ENCODE results near the gene GCDH. TPM values are rescaled to one million over a fixed set of nuclear protein-coding genes. Genes with fewer than 3 reads are reported as not detected.
"Not testable (repeated sequence)": the region's sequence is repeated elsewhere in the genome, so short reads cannot be mapped to it uniquely, and the experiment has no call there.

The GCDH gene
- total RNA-seq, 1 donor from 2014 or later: 51.6 TPM

DNA sequence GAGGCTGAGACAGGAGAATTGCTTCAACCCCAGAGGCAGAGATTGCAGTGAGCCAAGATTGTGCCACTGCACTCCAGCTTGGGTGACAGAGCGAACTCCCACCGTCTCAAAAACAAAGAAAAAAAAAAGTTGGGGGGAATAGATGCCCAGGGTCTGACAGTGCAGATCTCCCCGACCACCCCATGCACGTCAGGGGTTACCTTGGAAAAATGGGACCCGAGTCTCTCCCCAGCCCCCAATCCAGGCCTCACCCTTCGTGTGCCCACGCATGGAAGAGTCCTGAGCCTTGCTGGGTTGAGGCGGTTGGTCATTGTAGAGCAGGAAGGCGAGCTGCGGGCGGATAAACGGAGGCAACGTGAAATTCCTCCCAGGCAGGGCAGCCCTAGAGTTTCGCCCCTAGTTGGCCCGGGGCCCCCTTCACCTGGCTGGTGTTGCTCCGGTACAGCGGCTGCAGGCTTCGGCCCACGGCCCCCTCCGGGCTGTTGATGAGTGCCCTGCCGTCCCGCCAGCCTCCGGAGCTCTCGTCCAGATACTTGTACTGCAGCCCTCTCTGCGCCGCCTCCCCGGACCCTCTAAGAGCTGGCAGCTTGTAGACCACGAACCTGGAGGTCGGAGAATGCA, 10.3 kb upstream of the GCDH start:
- no peaks in the 10 kb centered on the region for H3K27me3 Mint-ChIP-seq (ENCODE audit: low read depth)
- peaks cover 18% of the 10 kb centered on the region for H3K36me3 Mint-ChIP-seq (ENCODE audit: low read depth)
- no peak for DNase-seq (ENCODE audit: low spot score)
- peak overlapping the region; percentile 78 for H3K27ac Mint-ChIP-seq
- H3K4me3 Mint-ChIP-seq (ENCODE audit: low read depth): peak overlapping the region; percentile 88
- intact Hi-C loops (cut with micrococcal nuclease): no loop called here
- peaks cover 16% of the 10 kb centered on the region for H3K4me1 Mint-ChIP-seq (ENCODE audit: low read depth)
- peaks cover 5% of the 10 kb centered on the region for H3K9me3 Mint-ChIP-seq

DNA sequence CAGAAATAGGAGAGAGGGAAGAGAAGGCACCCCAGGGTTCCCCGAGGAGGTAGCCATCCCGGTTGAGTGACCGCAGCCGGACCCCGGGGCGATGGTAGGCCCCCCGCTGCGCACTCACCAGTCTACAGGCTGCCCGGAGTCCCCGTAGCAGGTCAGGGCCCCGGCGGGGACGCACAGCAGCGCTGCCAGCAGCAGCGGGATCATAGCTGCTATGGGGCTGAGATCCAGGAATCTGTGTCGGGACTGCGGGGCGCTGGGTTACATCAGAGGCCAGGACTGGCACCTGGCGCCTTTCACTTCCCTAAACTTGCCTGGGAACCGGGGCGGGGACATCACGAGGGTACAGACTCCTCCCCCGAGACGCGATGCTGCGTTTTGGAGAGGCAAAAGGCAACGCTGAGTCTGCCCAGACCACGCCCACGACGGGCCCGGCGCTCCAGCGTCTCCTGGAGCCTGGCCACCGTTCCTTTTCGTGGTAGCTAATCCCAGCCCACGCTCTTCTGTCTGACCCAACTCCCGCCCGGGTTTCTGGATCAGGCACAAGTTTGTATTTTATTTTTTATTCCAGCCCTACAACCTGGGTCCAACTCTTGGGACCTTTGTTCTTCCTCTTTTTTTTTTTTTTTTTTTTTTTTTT, 9.7 kb upstream of the GCDH start, which contains the start of gene DNASE2:
Gene DNASE2 (minus strand): TSS at position 278 of the 637 bp plus-strand sequence. CDS start 74 bp downstream, at position 204.
- intact Hi-C loops (cut with micrococcal nuclease): no loop called here

DNA sequence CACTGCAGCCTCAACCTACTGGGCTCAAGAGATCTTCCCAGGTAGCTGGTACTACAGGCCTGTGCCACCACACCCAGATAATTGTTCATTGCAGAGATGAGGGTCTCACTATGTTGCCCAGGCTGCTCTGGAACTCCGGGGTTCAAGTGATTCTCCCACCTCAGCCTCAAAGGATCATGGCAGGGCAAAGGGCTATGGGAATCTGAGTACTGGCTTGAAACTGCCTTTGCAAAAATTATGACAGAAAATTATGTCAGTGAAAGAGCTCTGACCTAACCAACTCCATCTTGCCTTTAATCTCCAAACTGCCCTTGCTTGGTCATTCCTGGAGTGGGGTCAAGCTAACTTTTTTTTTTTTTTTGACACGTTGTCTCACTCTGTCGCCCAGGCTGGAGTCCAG, 8.4 kb upstream of the GCDH start:
- Mint-ChIP-seq H3K9me3 (peaks cover 5% of the 10 kb centered on the region), H3K4me1 (ENCODE audit: low read depth) (peaks cover 16% of the 10 kb centered on the region), H3K4me3 (ENCODE audit: low read depth) (peak overlapping the region; percentile 71), H3K27me3 (ENCODE audit: low read depth) (no peaks in the 10 kb centered on the region), H3K36me3 (ENCODE audit: low read depth) (peaks cover 18% of the 10 kb centered on the region), H3K27ac (peak overlapping the region; percentile 38)
- DNase-seq (ENCODE audit: low spot score): no peak
- intact Hi-C loops (cut with micrococcal nuclease): no loop called here

More for the DNA sequence above, 9.7 kb upstream of the GCDH start, which contains the start of gene DNASE2:
- no peaks in the 10 kb centered on the region for H3K27me3 Mint-ChIP-seq (ENCODE audit: low read depth)
- DNase-seq (ENCODE audit: low spot score): peak; percentile 89
- peak within 1 kb of the TSS; percentile 88 for H3K4me3 Mint-ChIP-seq (ENCODE audit: low read depth)
- H3K36me3 Mint-ChIP-seq (ENCODE audit: low read depth): peaks cover 18% of the 10 kb centered on the region
- peaks cover 5% of the 10 kb centered on the region for H3K9me3 Mint-ChIP-seq
- peak within 1 kb of the TSS; percentile 78 for H3K27ac Mint-ChIP-seq
- peaks cover 16% of the 10 kb centered on the region for H3K4me1 Mint-ChIP-seq (ENCODE audit: low read depth)

DNA sequence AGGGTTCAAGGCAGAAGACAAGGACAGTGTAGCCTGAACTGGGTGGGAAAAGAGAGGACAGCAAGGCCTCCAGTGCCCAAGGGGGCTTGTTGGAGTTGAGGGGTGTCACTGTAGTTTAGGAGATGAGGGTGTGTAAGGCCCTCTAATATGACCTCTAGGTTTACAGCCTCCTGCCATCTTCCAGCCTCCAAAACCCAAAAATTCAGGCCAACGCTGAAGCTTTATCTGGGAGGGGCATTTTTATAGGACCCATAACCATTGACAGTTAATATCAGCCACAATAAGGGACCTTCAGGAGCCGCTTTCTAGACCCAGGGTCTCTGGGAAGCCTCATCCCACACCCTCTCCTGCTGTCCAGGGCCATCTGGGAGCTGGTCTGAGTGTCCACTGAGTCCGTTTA, 6.8 kb upstream of the GCDH start:
- Mint-ChIP-seq H3K9me3 (peaks cover 5% of the 10 kb centered on the region), H3K27me3 (ENCODE audit: low read depth) (no peaks in the 10 kb centered on the region), H3K36me3 (ENCODE audit: low read depth) (peaks cover 7% of the 10 kb centered on the region), H3K27ac (no peak overlapping the region), H3K4me3 (ENCODE audit: low read depth) (peak overlapping the region; percentile 30), H3K4me1 (ENCODE audit: low read depth) (peaks cover 16% of the 10 kb centered on the region)
- DNase-seq (ENCODE audit: low spot score): no peak
- intact Hi-C loops (cut with micrococcal nuclease): no loop called here

GRCh38 chr19:12884627-12884925, 6.4 kb upstream of the GCDH start:
- intact Hi-C loops (cut with micrococcal nuclease): no loop called here
- no peaks in the 10 kb centered on the region for H3K27me3 Mint-ChIP-seq (ENCODE audit: low read depth)
- no peak for DNase-seq (ENCODE audit: low spot score)
- H3K4me1 Mint-ChIP-seq (ENCODE audit: low read depth): peaks cover 16% of the 10 kb centered on the region
- peaks cover 5% of the 10 kb centered on the region for H3K9me3 Mint-ChIP-seq
- peaks cover 7% of the 10 kb centered on the region for H3K36me3 Mint-ChIP-seq (ENCODE audit: low read depth)
- peak overlapping the region; percentile 84 for H3K4me3 Mint-ChIP-seq (ENCODE audit: low read depth)
- H3K27ac Mint-ChIP-seq: no peak overlapping the region

DNA sequence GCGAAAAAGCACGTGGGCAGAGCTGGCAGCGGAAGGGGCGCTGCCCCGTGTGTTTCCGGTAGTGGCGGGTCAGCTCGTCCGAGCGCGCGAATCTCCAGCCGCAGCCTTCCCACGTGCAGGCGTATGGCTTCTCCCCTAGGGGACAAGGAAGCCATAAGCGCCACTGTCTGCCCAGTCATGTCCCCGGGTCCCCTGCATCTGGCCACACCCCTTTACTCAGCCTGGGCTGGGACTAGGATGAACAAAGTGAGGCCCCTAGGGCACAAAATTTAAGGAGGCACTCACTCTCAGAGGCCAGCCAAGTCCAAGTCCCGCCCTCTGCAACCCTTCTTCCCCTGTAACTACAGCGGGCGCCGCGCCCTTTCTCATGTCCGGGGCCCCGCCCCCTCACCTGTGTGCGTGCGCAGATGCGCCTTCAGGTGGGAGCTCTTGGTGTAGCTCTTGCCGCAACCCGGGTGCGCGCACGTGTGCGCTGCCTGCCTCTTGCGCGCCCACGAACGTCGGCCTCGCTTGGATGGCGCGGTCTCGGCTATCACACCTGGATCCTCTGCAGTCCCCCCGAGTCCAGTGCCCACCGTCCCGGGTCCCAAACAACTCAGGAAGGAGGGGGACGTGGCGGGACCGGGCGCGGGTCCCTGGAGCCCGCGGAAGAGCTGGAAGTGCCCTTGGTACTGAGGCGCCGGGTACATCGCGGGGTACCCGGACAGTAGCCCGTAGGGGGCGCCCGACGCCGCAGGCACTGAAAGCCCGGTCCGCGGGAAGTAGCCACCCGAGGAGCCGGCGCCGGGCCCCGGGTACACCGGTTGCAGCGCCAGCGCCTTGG, 5.8 kb upstream of the GCDH start:
- peak overlapping the region; percentile 61 for H3K27ac Mint-ChIP-seq
- H3K27me3 Mint-ChIP-seq (ENCODE audit: low read depth): no peaks in the 10 kb centered on the region
- H3K9me3 Mint-ChIP-seq: peaks cover 5% of the 10 kb centered on the region

DNA sequence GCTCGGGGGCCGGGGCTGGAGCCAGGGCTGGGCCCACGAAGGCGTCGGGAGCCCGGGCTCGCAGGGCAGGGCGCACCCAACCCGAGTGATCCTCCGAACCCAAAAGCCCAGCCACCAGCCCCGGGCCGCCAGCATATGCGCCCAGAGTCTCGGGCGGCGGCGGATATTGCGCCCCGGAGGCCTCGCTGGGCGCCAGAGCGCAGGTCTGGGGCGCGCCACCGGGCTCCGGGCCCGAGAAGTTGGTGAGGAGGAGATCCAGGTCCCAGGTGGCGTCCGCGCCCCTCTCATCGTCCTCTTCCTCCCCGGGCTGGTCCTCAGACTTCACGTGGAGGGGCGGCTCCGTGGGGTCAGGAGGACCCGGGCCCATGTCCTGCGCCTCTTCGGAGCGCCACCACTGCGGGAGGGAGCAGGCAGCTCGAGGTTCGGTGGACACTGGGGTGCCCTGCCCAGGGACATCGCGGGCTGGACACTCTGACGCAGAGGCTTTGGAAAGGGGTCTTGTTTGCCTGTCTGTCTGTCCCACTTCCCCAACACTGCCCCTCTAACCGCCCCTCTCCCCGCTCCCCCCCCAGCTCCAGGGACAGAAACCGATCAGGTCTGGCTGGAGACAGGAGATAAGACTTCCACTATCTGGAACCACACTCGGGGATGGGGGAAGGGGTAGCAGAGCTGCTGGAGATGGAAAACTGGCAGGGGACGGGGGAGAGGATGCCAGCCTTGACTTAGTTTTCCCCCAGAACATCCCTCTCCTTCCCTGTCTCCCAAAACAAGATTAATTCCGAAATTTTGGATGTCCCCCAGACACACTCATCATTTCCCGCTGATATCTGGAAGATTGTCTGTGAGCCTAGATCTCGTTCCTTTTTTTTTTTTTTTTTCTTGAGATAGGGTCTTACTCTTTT, 5.0 kb upstream of the GCDH start:
- Mint-ChIP-seq H3K4me3 (ENCODE audit: low read depth) (peak overlapping the region; percentile 41), H3K36me3 (ENCODE audit: low read depth) (peaks cover 8% of the 10 kb centered on the region), H3K9me3 (peaks cover 5% of the 10 kb centered on the region), H3K27me3 (ENCODE audit: low read depth) (no peaks in the 10 kb centered on the region), H3K4me1 (ENCODE audit: low read depth) (peaks cover 11% of the 10 kb centered on the region), H3K27ac (no peak overlapping the region)
- intact Hi-C loops (cut with micrococcal nuclease): loop anchor here (1.0 kb wide), 1 partner anchor 79 kb away; no protein-coding TSS in a partner anchor
- no peak for DNase-seq (ENCODE audit: low spot score)

More for the DNA sequence above, 5.8 kb upstream of the GCDH start:
- intact Hi-C loops (cut with micrococcal nuclease): loop anchor here (1.0 kb wide), 1 partner anchor 80 kb away; no protein-coding TSS in a partner anchor
- peak overlapping the region; percentile 84 for H3K4me3 Mint-ChIP-seq (ENCODE audit: low read depth)
- H3K4me1 Mint-ChIP-seq (ENCODE audit: low read depth): peaks cover 13% of the 10 kb centered on the region
- H3K36me3 Mint-ChIP-seq (ENCODE audit: low read depth): peaks cover 7% of the 10 kb centered on the region
- peak; percentile 82 for DNase-seq (ENCODE audit: low spot score)

- Mint-ChIP-seq H3K4me3 (ENCODE audit: low read depth) (peak overlapping the region; percentile 41), H3K36me3 (ENCODE audit: low read depth) (peaks cover 10% of the 10 kb centered on the region), H3K27ac (no peak overlapping the region), H3K9me3 (peaks cover 5% of the 10 kb centered on the region), H3K27me3 (ENCODE audit: low read depth) (no peaks in the 10 kb centered on the region), H3K4me1 (ENCODE audit: low read depth) (peaks cover 10% of the 10 kb centered on the region)
- intact Hi-C loops (cut with micrococcal nuclease): no loop called here
- no peak for DNase-seq (ENCODE audit: low spot score)
Measured at GRCh38 chr19:12886651-12886968, 4.3 kb upstream of the GCDH start.

GRCh38 chr19:12886969-12887747, 3.8 kb upstream of the GCDH start, which contains the start of gene KLF1:
KLF1 (minus strand) TSS chr19:12887201; CDS start chr19:12887140, 61 bp downstream.
- DNase-seq (ENCODE audit: low spot score): no peak
- Mint-ChIP-seq H3K9me3 (peaks cover 5% of the 10 kb centered on the region), H3K27ac (no peak within 1 kb of the TSS), H3K27me3 (ENCODE audit: low read depth) (no peaks in the 10 kb centered on the region), H3K4me1 (ENCODE audit: low read depth) (peaks cover 14% of the 10 kb centered on the region), H3K36me3 (ENCODE audit: low read depth) (peaks cover 10% of the 10 kb centered on the region), H3K4me3 (ENCODE audit: low read depth) (peak within 1 kb of the TSS; percentile 41)
- intact Hi-C loops (cut with micrococcal nuclease): no loop called here

DNA sequence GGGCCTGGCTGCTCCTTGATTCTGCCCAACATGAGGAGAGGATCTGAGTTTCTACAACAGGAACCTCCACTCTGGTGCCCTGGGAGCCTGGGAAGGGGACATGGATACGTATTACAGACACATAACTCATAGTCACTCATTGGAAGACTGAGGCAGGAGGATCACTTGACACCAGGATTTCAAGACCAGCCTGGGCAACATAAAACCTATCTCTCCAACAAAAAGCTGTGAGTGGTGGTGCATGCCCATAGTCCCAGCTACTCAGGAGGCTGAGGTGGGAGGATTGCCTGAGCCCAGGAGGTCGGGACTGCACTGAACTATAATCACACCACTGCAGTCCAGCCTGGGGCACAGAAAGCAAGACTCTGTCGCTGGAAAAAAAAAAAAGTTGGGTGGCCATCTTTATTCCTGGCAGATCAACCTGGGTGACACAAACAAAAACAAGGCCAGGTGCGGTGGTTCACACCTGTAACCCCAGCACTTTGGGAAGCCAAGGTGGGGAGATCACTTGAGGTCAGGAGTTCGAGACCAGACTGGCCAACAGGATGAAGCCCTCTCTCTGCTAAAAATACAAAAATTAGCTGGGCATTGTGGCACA, 2.9 kb upstream of the GCDH start:
- Mint-ChIP-seq H3K4me3 (ENCODE audit: low read depth) (no peak overlapping the region), H3K36me3 (ENCODE audit: low read depth) (peaks cover 10% of the 10 kb centered on the region), H3K4me1 (ENCODE audit: low read depth) (peaks cover 15% of the 10 kb centered on the region), H3K9me3 (peaks cover 5% of the 10 kb centered on the region), H3K27ac (no peak overlapping the region), H3K27me3 (ENCODE audit: low read depth) (no peaks in the 10 kb centered on the region)
- intact Hi-C loops (cut with micrococcal nuclease): no loop called here
- no peak for DNase-seq (ENCODE audit: low spot score)

DNA sequence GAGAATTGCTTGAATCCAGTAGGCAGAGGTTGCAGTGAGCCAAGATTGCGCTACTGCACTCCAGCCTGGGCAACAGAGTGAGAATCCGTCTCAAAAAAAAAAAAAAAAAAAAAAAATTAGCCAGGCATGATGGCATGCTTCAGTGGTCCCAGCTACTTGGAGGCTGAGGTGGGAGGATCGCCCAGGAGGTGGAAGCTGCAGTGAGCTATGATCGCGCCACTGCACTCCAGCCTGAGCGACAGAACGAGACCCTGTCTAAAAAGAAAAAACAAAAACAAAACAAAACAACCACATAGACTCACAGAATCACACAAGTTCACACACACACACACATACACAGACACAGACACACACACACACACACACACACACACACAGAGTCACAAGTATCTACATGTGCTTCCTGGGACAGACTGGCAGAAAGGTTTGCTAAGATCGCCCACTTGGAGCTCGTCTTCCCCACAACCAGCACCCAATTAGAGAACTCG, 617 bp upstream of the GCDH start:
- not testable (repeated sequence) for H3K27me3 Mint-ChIP-seq (ENCODE audit: low read depth); H3K4me1 Mint-ChIP-seq (ENCODE audit: low read depth); DNase-seq (ENCODE audit: low spot score); H3K9me3 Mint-ChIP-seq
- Mint-ChIP-seq H3K36me3 (ENCODE audit: low read depth) (peaks cover 23% of the 10 kb centered on the region), H3K27ac (peak overlapping the region; percentile 81), H3K4me3 (ENCODE audit: low read depth) (peak overlapping the region; percentile 95)
- intact Hi-C loops (cut with micrococcal nuclease): loop anchor here (2.0 kb wide), 2 partner anchors 28 to 48 kb away; partner anchors contain the start of genes CALR and SYCE2
